ENCODE measurements around the gene RBM25.
A peak's percentile ranks its signal among the peaks of the same experiment; 100 is the strongest.

The RBM25 gene

DNA sequence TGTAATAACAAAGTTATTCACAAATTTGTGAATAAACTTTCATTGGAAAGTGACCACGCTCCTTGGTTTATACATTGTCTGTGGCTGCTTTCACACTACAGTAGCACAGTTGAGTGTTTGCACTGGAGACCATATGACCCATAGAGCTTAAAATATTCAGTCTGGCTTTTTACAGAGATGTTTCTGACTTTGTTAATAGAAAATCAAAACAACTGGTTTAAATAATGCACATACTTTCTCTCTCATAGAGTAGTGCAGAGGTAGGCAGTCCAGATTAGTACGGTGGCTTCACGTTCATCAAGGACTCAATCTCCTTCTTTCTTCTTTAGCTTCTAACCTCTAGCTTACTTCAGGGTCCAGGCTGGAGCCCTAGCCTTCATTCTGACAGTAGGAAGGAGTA, 114.2 kb downstream of the RBM25 start:
- DNase-seq, result no peak

DNA sequence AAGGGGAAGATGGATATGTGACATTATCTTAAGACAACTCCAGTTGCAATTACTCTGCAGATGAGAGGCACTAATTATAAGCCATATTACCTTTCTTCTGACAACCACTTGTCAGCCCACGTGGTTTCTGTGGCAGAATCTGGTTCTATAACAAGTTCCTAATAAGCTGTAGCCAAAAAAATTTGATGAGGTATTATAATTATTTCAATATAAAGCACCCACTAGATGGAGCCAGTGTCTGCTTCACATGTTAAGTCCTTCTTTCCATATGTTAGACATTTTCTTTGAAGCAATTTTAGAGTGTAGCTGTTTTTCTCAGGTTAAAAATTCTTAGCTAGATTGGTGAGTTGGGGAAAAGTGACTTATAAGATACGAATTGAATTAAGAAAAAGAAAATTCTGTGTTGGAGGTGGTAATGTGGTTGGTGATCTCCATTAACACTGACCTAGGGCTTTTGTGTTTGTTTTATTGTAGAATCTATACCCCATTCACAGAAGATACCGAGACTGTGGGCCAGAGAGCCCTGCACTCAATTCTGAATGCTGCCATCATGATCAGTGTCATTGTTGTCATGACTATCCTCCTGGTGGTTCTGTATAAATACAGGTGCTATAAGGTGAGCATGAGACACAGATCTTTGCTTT, 114.9 kb downstream of the RBM25 start:
- DNase-seq, result peak in 1 of 5 experiments; percentile 59
